NAMALWA (cell line): ENCODE data around the gene ATP8A1.
"Not testable (repeated sequence)": the region's sequence is repeated elsewhere in the genome, so short reads cannot be mapped to it uniquely, and the experiment has no call there.

Experiments used
- DNase-seq: peaks from one replicate; pipeline ENCODE4 v3.0.0-alpha.2; 2015; ENCODE audit warnings: low spot score

ATP8A1 gene

DNA sequence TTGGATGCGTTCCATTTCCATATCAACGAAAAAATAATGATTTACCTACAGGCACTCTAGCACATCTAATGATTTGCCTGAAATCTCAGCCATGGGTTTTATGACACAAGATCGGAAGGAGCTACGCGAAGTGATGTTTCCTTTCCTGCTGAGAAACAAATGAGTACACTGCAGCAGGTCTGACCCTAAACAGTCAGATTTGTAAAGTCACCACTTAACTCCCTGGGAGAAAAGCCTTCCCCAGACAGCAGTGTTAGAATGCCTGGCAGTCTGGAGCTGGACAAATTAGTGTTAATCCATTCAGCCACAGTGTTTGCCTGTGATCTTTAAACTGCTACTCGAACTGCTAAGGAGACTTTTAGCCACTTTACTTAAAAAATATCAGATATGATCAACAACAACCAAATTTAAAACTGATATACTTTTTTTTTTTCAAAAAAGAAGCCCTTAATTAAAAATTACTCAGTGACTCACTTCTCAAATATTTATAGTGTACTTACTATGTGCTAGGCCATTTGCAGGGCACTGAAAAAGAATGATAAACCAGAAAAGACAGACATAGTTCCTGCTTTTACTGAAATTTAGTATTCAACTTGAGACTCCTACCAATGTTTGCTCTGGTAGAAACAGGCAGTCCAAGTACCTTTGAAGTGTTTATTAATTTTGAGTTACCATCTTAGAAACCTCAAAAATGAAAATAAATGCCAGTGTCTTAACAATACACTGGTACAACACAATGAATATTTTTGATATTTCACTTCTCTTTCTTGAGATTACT is 155.1 kb downstream of the ATP8A1 start:
- no peak for DNase-seq

DNA sequence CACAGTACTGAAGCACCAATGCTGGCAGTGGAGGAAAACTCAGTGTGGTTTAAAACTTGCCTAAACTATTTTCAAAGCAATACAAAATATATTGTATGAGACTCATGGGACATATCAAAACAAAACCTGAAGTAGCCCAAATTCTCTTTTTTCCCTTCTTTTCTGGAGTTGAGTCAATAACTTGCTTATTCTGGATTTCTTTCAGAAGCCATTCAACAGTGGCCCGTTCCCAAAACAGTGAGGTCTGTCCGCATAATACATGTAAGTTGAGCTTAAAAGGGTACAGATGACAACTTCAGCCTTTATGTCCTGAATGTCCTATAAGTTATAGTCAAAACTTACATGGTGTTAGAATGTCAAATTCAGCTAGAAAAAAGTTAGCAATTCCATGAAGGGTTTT is 158.9 kb downstream of the ATP8A1 start:
- DNase-seq, result no peak

DNA sequence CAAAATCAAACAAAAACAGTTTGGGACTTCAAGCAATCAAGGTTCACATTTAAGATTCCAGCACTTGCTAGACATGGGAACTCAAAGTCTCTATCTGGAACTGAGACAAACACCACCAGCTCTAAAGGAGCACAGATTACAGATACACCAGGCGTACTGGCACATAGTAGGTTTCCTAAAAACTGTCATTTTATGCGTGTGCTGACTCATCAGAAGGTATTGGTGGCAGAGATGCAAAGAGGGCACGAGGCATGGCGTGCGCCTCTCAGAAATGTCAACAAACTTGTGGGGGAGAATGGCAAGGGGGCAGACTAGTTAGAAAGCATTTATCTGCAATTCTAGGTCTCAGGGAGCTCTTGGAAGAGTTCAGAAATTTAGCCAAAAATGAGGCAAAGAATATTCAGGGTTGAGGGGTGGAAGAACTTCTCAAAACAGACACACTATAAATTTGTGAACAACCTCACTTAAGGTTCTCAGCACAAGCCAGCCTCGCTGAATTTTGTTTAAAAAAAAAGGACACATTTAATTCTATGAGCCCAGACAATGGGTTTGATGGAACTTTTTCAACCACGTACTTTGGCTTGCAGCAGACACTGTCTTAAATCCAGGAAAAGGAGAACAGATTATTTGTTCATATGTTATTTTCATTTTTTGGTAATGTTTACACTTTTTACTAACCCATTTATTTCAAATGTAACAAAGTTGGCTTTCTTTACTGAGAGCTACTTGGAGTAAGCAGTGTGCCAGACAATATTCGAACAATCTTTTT is 159.6 kb downstream of the ATP8A1 start:
- DNase-seq, result no peak

DNA sequence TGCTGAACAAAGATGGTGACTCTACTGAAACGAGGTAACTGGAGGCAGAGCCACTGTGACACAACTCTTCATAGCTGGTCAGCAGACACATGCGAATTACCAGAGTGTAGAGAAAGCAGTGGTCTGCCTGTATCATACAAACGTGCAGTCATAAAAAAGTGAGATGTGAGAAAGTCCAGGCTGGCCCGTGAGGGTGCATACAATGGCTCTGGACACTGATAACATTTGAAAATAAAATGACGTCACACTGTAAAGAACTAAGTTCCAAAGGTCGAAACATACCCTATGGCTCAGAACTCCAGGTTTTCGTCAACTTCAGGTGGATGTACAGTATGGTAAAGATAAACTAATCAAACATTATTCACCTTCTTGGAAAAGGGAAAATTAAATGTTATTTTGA is 163.9 kb downstream of the ATP8A1 start:
- no peak for DNase-seq

DNA sequence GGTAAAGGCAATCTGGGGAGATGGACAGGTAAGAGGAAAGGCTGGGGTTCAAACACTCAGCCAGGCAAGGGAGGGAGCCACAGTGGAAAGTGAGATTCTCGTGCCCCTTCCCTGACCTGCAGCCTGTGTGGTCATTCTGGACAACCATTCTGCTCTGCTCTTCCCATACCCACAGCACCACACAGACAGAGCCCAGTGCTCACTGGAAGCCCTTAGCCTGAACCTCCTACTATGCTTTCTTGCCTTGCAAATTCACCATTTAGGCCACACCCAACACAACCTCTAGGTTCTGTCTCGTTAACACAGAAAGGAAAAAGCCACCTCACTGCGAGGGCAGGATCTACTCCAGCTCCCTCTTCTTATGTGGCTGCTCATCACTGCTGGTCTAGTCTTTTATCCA is 166.9 kb downstream of the ATP8A1 start:
- no peak for DNase-seq

DNA sequence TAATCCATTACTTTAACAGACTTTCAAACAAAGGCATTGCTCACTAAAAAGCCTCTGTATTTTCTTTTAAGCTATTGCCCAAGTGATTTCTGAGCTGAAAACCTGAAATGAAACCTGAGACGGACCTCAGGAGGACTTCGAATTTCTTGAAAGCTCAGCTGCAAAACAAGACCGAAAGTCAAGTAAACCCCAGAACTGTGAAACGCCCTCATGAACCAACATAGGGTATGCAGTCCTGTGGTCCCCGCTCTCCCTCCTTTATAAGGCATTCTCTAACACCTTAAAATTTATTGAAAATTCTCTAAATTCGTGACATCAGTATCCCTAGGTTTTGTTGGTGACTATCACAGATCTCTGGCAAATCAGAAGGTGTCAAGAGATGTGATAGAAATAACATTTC is 167.8 kb downstream of the ATP8A1 start:
- DNase-seq, result no peak

DNA sequence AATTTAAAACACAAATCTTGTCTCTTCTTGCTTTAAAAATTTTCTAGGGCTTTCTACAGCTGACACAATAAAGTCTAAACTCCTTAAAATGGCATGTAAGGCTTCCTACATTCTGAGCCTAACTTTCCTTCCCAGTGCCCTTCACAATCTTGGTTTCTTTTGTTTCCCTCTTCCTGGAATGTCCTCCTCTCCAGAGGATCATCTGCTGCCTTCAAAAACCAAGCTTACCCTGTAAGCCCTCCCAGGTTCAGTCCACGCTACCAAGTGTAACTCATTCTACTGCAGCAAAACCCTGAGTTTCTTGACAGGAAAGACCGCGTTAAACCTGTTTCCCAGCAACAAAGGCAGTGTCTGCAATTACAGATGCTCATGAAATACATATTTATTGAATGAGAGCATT is 168.4 kb downstream of the ATP8A1 start:
- DNase-seq, result no peak

DNA sequence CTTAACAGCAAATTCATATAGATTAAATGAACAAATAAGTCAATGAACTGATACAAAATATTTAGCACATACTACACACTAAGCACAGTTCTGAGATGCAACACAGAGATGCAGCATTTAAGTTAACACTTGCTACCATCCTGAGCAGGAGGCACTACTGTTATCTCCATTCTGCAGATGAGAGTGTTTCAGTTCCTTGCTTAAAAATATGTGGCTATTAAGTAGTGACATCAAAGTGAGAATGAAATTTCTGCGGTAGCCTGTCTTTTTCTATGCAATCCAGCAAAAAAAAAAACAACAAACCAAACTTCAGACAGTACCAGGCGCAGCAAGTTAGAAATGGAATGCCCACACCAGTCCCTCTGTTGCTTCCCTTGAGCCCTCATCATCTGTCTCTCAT is 168.8 kb downstream of the ATP8A1 start:
- no peak for DNase-seq

DNA sequence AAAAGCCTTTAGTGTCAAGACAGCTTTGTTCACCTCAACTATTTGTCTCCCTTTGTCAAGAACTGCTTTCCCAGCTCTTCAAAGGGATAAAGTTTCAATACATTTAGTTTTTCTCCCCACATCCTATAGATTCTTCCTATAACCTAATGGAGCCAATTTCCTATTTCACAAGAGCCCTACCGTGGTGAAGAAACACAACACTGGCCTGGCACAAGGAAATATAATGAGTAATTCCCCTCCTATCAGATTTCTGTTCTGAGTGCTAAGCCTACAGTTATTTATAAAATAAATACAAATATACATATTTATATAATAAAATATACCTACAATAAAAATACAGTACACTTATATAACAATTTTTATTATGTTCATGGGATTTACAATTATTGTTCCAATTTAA is 169.7 kb downstream of the ATP8A1 start:
- no peak for DNase-seq

DNA sequence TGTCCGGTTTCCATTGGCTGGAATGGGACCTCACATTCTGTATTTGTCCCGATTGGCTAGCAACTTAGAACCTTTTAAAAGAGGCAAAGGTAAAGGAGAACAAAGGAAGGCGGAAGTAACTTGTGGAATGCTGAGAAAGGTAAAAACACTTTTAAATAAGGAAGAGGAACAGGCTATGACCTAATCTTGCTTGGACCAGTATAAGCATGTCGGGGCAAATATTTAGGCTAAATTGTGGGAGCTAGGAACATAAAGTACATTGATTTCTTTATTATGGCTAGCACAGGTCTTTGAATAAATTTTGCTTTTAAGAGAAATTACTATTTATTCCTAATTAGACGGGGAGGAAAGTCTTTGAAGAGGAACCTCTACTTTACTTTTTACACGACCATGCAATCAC is 170.7 kb downstream of the ATP8A1 start:
- not testable (repeated sequence) for DNase-seq

DNA sequence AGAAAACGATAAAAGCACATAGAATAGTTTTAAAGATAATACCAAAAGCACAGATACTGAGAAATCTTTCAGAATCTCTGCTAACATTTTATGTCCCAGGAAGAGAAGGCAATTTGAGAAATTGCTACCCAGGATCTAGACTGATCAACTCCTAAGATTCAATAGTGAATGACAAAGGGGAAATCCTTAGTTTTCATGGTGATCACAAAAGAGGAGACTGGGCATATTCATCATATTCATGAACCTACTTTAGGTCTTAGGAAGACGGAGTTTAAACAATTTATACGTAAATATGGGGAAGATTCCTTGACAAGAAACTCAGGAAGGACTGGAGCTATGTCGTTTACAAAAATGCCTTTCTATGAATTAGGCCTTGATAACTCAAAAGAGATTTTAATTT is 172.3 kb downstream of the ATP8A1 start:
- no peak for DNase-seq

DNA sequence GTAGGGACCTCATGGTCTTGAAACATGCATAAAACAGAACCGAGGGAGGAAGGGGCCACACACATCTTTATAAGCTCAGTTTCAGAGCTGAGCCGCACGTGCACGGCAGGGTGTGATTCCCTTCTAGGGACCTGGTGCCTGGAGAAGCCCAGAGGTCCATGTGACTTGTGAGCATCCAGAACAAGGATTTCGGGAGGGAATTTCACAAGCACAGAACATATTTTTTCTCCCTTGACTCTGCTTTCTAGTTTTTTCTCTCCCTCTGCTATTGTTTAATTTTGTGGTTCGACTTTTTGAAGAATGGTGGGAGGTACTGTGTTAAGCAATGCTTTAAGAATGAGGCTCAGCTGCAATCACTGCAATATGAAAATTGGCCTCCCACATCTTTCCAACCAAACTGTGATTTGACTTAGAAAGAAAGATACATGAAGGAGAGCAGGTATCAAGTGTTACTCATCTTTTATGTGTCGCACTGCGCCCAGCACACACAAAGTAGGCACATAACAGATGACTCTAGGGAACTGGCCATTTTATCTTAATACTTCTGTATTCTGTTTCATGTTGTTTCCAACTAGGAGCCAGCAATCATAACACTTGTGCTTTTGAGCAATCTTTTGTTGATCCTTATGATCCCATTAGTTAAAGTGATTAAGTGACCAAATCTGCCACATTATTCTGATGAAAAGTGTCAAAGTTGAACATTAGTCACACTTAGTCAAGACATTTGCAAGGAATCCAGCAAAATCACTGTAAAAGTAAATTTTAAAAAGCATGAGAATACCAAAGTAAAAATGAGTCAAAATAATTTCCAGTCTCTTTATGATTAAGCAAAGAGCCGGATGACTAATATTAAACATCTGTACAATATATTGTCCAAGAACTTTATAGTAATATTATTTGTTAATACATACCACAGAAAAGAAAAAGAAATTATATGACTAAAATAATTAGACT is 173.2 kb downstream of the ATP8A1 start:
- no peak for DNase-seq

DNA sequence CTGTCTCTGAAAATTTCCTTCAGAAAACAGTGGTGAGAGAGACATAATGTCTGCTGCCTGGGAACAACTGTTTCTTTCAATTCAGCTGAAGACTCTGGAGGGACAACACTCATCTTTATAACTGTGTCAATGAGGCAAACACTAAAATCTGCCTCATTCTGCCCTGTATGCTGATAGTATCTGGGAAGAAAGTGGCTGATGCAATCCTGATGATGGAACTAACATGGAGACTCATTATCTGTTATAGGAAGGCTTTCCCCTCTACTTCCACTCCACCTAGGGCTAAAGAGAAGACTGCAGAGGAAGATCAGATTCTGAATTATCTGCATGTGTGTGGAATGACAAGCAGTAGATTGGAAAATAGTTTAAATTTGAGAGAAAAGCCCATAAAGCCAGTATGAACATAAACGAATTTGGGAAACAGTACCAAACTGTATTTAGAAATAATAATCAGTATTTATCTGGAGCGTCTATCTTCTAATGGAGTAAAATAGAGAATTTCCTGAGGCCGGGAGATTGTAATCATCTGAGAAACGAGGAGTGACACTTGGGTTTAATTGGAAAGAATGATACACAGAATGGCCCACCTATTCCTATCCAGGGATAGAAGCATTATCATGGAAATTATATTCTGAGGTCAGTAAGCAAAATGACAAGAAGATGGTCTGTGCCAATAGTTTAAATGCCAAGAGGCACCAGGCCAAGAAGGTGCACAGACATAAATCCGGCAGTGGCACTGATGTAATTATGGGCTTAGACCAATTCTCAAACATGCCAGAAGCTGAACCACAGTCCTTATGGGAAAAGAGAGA is 174.2 kb downstream of the ATP8A1 start:
- DNase-seq, result no peak

DNA sequence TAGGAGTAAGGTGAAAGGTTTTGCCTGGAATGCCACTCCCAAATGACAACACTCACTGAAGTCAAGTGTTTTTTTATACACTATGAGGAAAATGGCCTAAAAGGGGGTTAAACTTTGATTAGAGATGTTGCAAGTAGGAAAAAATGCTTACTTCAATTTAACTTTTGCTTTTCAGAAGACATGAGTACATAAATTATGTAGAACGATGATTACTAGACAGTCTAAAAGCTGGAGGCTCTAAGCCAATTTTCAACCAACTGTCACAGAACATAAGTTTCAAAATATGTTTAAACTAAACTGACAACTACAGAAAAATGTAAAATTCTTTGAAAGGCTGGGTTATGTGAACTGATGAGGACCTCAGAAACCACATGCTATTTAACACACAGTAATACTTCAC is 176.2 kb downstream of the ATP8A1 start:
- no peak for DNase-seq

DNA sequence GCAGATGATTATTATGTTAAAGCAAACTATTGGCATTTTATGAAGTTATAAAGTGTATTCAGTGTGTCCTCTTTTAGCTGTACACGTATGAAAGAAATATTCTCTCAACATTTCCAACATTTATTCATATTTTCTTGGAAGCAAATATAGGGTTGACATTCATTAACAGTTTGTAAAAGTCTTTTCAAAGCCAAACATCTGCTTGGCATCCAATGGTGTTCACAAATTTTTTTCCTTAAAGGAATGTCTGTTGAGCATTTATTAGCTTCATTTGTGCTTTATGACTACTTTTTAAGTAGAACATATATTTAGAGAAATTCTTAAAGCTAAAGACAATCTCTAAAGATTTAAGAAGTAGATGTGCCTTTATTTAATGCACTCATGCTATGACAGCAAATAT is 176.6 kb downstream of the ATP8A1 start:
- DNase-seq, result no peak

DNA sequence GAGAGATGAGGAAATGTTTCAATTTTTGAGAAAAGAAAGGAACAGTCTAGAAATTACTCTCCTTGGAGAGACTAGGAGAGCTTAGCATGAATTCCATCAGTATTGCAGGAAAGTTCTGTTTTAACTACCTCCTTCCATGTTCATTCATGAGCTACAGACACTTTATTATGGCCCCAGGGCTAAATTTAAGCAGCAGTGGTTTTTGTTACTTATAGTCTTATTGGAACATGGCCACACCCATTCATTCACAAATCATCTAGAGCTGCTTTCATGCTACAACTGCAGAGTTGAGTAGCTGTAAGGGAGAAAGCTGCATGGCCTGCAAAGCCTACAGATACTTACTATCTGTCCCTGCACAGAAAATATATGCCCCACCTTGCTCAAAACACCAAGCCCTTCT is 178.0 kb downstream of the ATP8A1 start:
- DNase-seq, result no peak

DNA sequence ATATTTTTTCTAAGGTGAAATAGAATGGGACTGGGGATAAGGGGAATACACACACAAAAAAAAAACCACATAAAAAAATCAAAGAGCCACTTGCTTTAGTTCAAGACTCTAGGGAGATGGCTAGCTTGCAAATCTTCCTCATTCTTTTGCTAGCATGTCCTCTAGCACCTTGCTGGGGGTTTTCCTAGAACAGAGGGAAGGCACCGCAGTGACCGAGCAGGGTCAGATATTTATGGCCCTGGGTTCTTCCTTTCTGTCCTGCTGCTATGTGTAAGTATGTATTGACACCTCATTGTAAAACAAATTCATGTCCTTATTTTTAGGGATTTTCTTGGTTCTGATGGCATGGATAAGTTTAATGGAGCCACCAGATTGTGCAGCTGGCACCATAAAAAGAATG is 178.4 kb downstream of the ATP8A1 start:
- no peak for DNase-seq

DNA sequence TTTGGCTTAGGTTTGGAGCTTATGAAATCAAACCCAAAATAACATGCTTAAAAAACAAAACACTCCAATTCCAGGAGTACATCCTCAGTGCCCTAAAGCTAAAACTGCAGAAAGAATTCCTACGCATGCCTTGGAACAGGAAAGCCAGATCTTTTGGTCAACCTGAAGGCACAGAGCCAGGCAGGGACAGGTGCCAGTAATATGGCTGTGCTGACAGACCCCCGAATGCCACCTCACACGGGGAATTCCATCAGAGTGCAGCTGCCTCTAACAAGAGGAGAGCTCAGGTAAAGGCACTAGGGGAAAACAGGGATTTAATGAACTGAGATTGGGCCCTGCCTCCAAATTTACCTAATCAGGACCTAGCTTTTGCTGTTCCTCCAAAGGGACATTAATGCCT is 182.5 kb downstream of the ATP8A1 start:
- no peak for DNase-seq

DNA sequence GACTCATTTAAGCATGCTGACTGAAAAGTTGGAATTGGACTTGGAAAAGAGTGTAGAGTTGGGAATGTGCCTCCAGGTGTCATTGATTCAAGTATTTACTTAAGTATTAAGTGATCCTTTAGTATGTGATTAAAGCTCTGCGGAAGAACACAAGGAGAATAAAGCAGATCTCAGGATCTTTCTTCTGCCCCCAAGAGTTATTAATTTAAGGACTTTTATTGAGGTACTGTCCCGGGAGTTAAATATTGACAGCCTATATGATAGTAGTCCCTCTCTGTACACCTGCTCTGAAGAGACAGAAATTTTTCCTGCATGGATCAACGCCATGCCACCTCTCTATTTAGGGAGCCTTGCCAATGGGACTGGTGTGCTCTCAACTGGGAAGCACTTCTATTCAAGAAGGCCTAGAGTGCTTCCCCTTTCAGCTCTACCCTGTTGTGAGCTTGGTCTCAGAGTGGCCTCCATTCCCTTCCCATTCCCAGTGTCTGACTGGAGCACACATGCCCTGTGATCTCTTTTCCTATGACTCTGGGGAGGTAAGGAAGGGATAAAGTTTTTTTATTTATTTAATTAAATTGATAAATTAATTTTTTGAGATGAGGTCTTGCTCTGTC is 183.7 kb downstream of the ATP8A1 start:
- no peak for DNase-seq

DNA sequence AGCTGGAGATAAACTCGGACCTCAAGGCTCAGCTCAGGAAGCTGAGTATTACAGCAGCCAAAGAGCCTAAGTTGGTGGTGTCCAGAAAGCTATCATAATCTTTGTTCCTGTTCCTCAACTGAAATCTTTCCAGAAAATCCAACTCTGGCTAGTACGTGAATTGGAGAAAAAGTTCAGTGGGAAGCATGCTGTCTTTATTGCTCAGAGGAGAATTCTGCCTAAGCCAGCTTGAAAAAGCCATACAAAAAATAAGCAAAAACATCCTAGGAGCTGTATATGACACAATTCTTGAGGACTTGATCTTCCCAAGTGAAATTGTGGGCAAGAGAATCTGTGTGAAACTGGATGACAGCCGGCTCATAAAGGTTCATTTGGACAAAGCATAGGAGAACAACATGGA is 185.0 kb downstream of the ATP8A1 start:
- no peak for DNase-seq

DNA sequence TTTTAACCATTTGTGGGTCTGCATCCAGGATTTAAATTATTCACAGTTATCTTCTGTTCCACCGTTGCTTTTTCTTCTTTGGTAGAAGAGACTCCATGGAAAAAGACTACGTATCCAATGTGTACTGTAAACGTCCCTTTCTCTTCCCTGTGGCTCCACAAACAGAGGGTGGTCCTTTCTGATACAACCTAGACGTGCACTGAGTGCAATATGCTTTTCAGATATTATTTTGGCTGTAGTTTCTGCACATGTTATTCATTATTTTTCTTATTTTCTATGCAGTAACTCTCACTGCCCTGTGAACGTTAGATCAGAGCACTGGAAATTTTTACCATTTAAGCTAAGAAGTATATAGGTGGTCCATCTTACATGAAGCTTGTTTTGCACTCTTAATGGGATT is 186.9 kb downstream of the ATP8A1 start:
- no peak for DNase-seq
